ENCODE results near the gene RABL6. TPM values are rescaled to one million over a fixed set of nuclear protein-coding genes. Genes with fewer than 3 reads are reported as not detected.

RABL6 gene
- total and polyA plus RNA-seq, 2 experiments from 2014 or later, result 101 to 153 TPM

- peak overlapping the region; percentile 45 for H3K27ac ChIP-seq
Observed at GRCh38 chr9:136821826-136822544, 14.2 kb downstream of the RABL6 start.

GRCh38 chr9:136823136-136824046 lies 15.6 kb downstream of the RABL6 start:
- no peaks in the 10 kb centered on the region for H3K27me3 ChIP-seq
- H3K4me1 ChIP-seq (ENCODE audit: low read depth), result peaks cover 3% of the 10 kb centered on the region
- H3K9me3 ChIP-seq (ENCODE audit: low read depth), result no peaks in the 10 kb centered on the region
- TF ChIP-seq, protein P1, sequence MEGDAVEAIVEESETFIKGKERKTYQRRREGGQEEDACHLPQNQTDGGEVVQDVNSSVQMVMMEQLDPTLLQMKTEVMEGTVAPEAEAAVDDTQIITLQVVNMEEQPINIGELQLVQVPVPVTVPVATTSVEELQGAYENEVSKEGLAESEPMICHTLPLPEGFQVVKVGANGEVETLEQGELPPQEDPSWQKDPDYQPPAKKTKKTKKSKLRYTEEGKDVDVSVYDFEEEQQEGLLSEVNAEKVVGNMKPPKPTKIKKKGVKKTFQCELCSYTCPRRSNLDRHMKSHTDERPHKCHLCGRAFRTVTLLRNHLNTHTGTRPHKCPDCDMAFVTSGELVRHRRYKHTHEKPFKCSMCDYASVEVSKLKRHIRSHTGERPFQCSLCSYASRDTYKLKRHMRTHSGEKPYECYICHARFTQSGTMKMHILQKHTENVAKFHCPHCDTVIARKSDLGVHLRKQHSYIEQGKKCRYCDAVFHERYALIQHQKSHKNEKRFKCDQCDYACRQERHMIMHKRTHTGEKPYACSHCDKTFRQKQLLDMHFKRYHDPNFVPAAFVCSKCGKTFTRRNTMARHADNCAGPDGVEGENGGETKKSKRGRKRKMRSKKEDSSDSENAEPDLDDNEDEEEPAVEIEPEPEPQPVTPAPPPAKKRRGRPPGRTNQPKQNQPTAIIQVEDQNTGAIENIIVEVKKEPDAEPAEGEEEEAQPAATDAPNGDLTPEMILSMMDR (IDR thresholded peaks at IDR 0.05; ENCODE audit: low read depth, low read length), result no peak
- DNase-seq (ENCODE audit: low read depth in 1 of 2, low spot score in 1 of 2), result no peak
- peaks cover 16% of the 10 kb centered on the region for H3K36me3 ChIP-seq
- no peak overlapping the region for H3K4me3 ChIP-seq
- H3K27ac ChIP-seq, result no peak overlapping the region

More at GRCh38 chr9:136821826-136822544, 14.2 kb downstream of the RABL6 start:
- no peak for DNase-seq (ENCODE audit: low read depth in 1 of 2, low spot score in 1 of 2)
- peaks cover 15% of the 10 kb centered on the region for H3K36me3 ChIP-seq
- H3K4me3 ChIP-seq, result no peak overlapping the region
- H3K27me3 ChIP-seq, result no peaks in the 10 kb centered on the region
- TF ChIP-seq, protein P1 (IDR thresholded peaks at IDR 0.05; ENCODE audit: low read depth, low read length), result no peak
- H3K4me1 ChIP-seq (ENCODE audit: low read depth), result peaks cover 3% of the 10 kb centered on the region
- no peaks in the 10 kb centered on the region for H3K9me3 ChIP-seq (ENCODE audit: low read depth)

- no peaks in the 10 kb centered on the region for H3K27me3 ChIP-seq
- H3K36me3 ChIP-seq, result peaks cover 18% of the 10 kb centered on the region
- H3K9me3 ChIP-seq (ENCODE audit: low read depth), result no peaks in the 10 kb centered on the region
- peaks cover 3% of the 10 kb centered on the region for H3K4me1 ChIP-seq (ENCODE audit: low read depth)
- no peak overlapping the region for H3K4me3 ChIP-seq
- TF ChIP-seq, protein P1 (IDR thresholded peaks at IDR 0.05; ENCODE audit: low read depth, low read length), result no peak
- no peak overlapping the region for H3K27ac ChIP-seq
- DNase-seq (ENCODE audit: low read depth in 1 of 2, low spot score in 1 of 2), result no peak
Observed at GRCh38 chr9:136824496-136825225, 16.9 kb downstream of the RABL6 start.

DNA sequence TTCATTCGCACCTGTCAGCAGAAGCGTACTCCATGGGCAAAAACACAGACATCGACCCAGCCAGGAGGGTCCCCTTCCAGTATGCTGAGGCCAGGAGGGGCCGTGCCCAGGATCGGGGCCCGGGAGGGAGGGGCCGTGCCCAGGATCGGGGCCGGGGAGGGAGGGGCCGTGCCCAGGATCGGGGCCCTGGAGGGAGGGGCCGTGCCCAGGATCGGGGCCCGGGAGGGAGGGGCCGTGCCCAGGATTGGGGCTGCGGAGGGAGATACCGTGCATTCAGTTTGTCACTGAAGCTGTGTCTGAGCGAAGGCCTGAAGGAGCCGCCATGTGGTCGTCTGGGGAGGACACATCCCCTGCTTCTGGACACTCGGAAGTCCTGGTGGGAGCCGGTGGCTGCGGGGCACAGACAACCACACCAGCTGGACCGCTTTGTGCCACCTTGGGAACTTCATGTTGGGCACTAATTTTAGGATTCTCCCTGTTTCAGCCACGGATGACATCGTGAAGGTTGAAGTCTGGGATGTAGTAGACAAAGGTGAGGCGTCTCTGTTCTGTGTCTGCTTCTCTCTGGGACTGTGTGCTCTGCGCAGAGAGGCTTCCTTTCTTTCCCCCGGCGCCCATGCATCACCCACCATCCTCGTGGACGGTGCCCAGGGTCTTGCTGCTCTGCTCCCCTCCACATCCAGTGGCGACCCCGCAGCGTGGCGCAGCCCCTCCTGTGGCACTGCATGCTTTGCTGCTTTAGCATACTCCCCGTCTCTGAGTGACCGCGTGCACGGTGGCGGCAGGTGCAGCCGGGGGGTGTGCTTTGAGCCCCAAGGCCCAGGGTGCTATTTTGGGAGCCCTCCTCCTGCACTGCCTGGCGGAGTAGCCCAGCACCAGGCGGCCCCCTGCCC lies 17.8 kb downstream of the RABL6 start:
- H3K27me3 ChIP-seq, result no peaks in the 10 kb centered on the region
- DNase-seq (ENCODE audit: low read depth in 1 of 2, low spot score in 1 of 2), result no peak
- peaks cover 3% of the 10 kb centered on the region for H3K4me1 ChIP-seq (ENCODE audit: low read depth)
- H3K36me3 ChIP-seq, result peaks cover 24% of the 10 kb centered on the region
- TF ChIP-seq, protein P1 (IDR thresholded peaks at IDR 0.05; ENCODE audit: low read depth, low read length), result no peak
- H3K9me3 ChIP-seq (ENCODE audit: low read depth), result no peaks in the 10 kb centered on the region
- no peak overlapping the region for H3K27ac ChIP-seq
- H3K4me3 ChIP-seq, result no peak overlapping the region
